ENCODE results near the gene JAG2. TPM values are rescaled to one million over a fixed set of nuclear protein-coding genes. Genes with fewer than 3 reads are reported as not detected.

Gene JAG2
- total and polyA plus RNA-seq, 10 donors: 3.0 to 14.3 (median 6.4) TPM

DNA sequence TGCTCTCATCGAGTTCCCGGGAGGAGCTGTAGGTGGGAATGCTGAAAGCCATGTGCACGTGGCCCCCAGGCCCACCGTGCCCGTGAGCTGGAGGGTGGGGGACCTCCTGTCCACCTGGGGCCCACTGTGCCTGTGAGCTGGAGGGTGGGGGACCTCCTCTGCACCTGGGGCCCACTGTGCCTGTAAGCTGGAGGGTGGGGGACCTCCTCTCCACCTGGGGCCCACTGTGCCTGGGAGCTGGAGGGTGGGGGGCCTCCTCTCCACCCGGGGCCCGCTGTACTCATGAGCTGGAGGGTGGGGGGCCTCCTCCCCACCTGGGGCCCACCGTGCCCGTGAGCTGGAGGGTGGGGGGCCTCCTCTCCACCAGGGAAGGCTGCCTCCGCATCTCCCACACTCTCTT lies 26.5 kb upstream of the JAG2 start:
- H3K36me3 ChIP-seq: no peaks in the 10 kb centered on the region
- WGBS, 5 donors: 65 to 81% (median 79%) methylated on average over 4 to 10 of the region's 10 CpGs
- H3K27me3 ChIP-seq (replicated peaks in 1 of 7): peaks cover 0 to 88% (median 34%) of the 10 kb centered on the region in 7 donors
- peak overlapping the region in 3 of 8 donors; percentile 51 to 57 (median 54) for H3K27ac ChIP-seq
- TF ChIP-seq, protein P1, sequence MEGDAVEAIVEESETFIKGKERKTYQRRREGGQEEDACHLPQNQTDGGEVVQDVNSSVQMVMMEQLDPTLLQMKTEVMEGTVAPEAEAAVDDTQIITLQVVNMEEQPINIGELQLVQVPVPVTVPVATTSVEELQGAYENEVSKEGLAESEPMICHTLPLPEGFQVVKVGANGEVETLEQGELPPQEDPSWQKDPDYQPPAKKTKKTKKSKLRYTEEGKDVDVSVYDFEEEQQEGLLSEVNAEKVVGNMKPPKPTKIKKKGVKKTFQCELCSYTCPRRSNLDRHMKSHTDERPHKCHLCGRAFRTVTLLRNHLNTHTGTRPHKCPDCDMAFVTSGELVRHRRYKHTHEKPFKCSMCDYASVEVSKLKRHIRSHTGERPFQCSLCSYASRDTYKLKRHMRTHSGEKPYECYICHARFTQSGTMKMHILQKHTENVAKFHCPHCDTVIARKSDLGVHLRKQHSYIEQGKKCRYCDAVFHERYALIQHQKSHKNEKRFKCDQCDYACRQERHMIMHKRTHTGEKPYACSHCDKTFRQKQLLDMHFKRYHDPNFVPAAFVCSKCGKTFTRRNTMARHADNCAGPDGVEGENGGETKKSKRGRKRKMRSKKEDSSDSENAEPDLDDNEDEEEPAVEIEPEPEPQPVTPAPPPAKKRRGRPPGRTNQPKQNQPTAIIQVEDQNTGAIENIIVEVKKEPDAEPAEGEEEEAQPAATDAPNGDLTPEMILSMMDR (IDR thresholded peaks at IDR 0.05 in 8 of 11, conservative IDR thresholded peaks at IDR 0.05 in 3 of 11): no peak
- TF ChIP-seq POLR2AphosphoS5 (IDR thresholded peaks at IDR 0.05): no peak
- TF ChIP-seq POLR2A (IDR thresholded peaks at IDR 0.05): no peak
- intact Hi-C loops (cut with DNase I; ENCODE audit: low total_unique reads): no loop called here
- no peak for DNase-seq
- no peak overlapping the region for H3K4me3 ChIP-seq
- peaks cover 22 to 74% (median 57%) of the 10 kb centered on the region in 6 donors for H3K4me1 ChIP-seq
- H3K9me3 ChIP-seq: no peaks in the 10 kb centered on the region

DNA sequence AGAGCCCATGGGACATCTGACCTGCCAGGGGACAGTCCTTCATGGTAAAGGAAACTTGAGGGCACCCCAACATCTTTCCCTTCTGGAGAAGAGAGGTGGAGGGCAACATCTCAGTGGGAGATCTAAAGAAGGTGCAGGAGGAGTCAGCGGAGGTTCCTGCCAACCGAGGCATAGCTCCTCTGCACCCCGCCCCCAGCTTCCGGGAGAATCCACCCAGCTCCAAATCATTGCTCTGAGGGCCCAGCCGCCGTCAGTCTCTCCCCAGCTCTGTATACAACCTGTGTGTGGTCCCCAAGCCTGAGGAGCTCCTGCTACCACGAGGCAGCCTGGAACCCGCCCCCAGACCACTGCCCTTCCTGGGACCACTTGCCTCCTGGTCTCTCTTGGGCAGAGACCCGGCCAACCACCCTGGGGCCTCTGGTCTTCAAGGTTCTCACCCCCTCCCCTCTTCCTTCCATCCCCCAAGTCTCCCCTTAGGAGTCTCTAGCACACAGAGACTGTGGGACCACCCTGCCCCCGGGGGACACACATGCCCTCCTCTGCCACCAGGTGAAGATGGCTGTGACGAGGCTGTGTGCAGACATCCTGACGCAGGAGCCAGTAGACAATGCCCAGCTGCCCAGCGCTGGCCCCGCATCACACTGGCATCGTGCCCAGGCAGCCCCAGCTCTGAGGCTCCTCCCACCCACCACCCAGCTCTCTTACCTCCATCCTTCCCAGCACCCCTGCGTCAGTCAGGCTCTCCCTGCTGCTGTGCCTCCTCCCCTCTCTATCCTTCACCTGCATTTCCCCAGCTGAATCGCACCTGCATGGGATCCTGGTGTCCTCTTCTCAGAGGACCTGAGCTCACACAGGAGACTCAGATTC lies 25.6 kb upstream of the JAG2 start:
- Histone ChIP-seq H3K4me1 (peaks cover 22 to 65% (median 53%) of the 10 kb centered on the region in 6 donors), H3K27me3 (replicated peaks in 1 of 7) (peaks cover 0 to 79% (median 30%) of the 10 kb centered on the region in 7 donors), H3K36me3 (no peaks in the 10 kb centered on the region), H3K9me3 (no peaks in the 10 kb centered on the region), H3K4me3 (peak overlapping the region in 1 of 8 donors; percentile 25), H3K27ac (peak overlapping the region in 4 of 8 donors; percentile 15 to 57 (median 39))
- no peak for TF ChIP-seq POLR2AphosphoS5 (IDR thresholded peaks at IDR 0.05)
- TF ChIP-seq, protein P1 (IDR thresholded peaks at IDR 0.05 in 8 of 11, conservative IDR thresholded peaks at IDR 0.05 in 3 of 11): no peak
- TF ChIP-seq POLR2A (IDR thresholded peaks at IDR 0.05): no peak
- intact Hi-C loops (cut with DNase I; ENCODE audit: low total_unique reads): no loop called here
- WGBS, 5 donors: 41 to 48% (median 46%) methylated on average over 13 to 17 of the region's 17 CpGs
- DNase-seq: no peak

DNA sequence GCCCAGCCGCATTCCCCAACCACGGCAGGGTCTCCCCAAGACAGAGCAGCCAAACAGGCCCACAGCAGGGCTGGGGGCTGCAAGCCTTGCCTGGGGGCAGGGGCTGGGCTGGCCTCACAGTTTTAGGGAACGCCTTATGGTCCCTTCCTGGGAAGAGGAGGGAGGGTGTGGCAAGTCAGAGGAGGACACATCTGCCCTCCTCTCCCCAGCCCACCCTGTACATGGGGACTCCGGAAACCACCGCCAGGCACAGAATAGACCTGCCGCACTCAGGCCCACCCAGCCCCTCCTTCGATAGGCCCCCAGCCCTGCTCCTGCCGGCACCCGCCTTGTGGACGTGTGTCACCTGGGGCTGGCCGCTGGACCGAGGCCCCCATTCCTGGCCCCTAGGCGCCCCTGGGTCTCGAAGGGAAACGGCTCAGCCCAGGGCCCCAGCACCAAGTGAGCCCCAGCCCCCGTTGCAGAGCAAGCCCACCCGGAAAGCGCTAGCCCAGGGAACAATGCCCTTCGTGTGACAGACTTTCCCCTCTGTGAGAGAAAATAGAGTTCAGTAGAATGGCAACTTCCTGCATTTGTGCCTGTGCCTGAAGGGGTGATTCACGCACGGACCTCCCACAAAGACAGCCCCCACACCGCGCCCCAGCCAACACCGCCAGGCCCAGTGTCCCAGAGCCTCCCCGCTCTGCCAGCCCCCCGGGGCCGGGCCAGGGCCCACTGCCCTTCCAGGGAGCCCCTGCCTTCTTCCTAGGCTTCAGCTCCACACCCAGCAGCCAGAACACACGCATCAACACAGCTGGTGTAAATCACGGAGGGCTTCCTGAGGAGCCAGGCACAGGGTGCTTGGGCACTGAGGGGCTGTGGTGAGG lies 24.5 kb upstream of the JAG2 start:
- H3K27ac ChIP-seq: peak overlapping the region in 4 of 8 donors; percentile 15 to 57 (median 32)
- no peak for DNase-seq
- H3K4me1 ChIP-seq: peaks cover 22 to 55% (median 46%) of the 10 kb centered on the region in 6 donors
- WGBS, 5 donors: 7 to 29% (median 11%) methylated on average over 4 to 29 of the region's 29 CpGs
- H3K4me3 ChIP-seq: peak overlapping the region in 1 of 8 donors; percentile 25
- TF ChIP-seq POLR2A (IDR thresholded peaks at IDR 0.05) (no peak), POLR2AphosphoS5 (IDR thresholded peaks at IDR 0.05) (peak in 2 of 3 donors; percentile 29 to 34)
- TF ChIP-seq, protein P1 (IDR thresholded peaks at IDR 0.05 in 8 of 11, conservative IDR thresholded peaks at IDR 0.05 in 3 of 11): no peak
- peaks cover 0 to 7% (median 5%) of the 10 kb centered on the region in 8 donors for H3K9me3 ChIP-seq
- peaks cover 0 to 72% (median 30%) of the 10 kb centered on the region in 7 donors for H3K27me3 ChIP-seq (replicated peaks in 1 of 7)
- H3K36me3 ChIP-seq: no peaks in the 10 kb centered on the region
- intact Hi-C loops (cut with DNase I; ENCODE audit: low total_unique reads): no loop called here

All from spleen (tissue), 11 donors.